Mucosa of descending colon (tissue), 3 donors: Measurements from ENCODE around the gene HECTD3. TPM values are rescaled to one million over a fixed set of nuclear protein-coding genes. Genes with fewer than 3 reads are reported as not detected.
"Not testable (repeated sequence)": the region's sequence is repeated elsewhere in the genome, so short reads cannot be mapped to it uniquely, and the experiment has no call there.

Experiments
- ATAC-seq: fragments of 200-7000 bp; cut with Tn5 transposase; one replicate; pipeline ENCODE4 v1.9.1; 2020; ENCODE audit warnings: mild to moderate bottlenecking, moderate library complexity
- DNase-seq, 3 donors: peaks; one replicate each; pipeline ENCODE4 v3.0.0-alpha.2; 2020
- H3K36me3 ChIP-seq: fragments of 200-600 bp; one replicate; pipeline ENCODE4 v1.8.0; 2021; ENCODE audit warnings: low read depth, mild to moderate bottlenecking
- H3K4me1 ChIP-seq: fragments of 200-600 bp; one replicate; pipeline ENCODE4 v1.8.0; 2021; ENCODE audit warnings: low read depth, mild to moderate bottlenecking
- H3K4me3 ChIP-seq: fragments of 200-600 bp; one replicate; pipeline ENCODE4 v1.8.0; 2021; ENCODE audit warnings: mild to moderate bottlenecking
- H3K9me3 ChIP-seq: fragments of 200-600 bp; one replicate; pipeline ENCODE4 v1.8.0; 2021; ENCODE audit warnings: mild to moderate bottlenecking
- CTCF ChIP-seq: fragments of 200-600 bp; IDR thresholded peaks from one replicate; pipeline ENCODE4 v1.8.0; 2022; ENCODE audit warnings: antibody characterized with exemption, mild to moderate bottlenecking
- intact Hi-C, 2 donors: fragments of 100-400 bp; cut with DNase I in 1 of 2; cut with micrococcal nuclease in 1 of 2; formaldehyde crosslinking; loops; one replicate each; pipeline versions ENCODE4 v1.11.0 to v1.11.1; 2022; cut with DNase I, micrococcal nuclease
- total RNA-seq, 3 donors: library from RNA; stranded (reverse); fragmentation: NEBNext Ultra II Directional in 2 of 3; extraction: Animal tissue kit (Norgen Biotek cat#: 25700) in 2 of 3; gene quantifications; one replicate each; pipeline versions ENCODE4 v1.2.1 to v1.2.4, GENCODE V29; 2021 to 2023
- donor health status: DM: no; HTN: no; CAD: no; lungs with moderate emphysema.
- donor health status: DM: no; HTN: no; CAD: no.
- donor health status: DM: no; HTN: yes; CAD: no.

Gene HECTD3
- total RNA-seq, 3 donors from 2014 or later = 78.0 to 143 (median 108) TPM

- no peak overlapping the region for H3K4me3 ChIP-seq
- H3K4me1 ChIP-seq = no peaks in the 10 kb centered on the region
- DNase-seq = no peak
- no peak for TF ChIP-seq CTCF
- intact Hi-C loops = no loop called here
- H3K9me3 ChIP-seq = no peaks in the 10 kb centered on the region
- no peak for ATAC-seq
- H3K36me3 ChIP-seq = no peaks in the 10 kb centered on the region
Observed at GRCh38 chr1:44976252-44976651, 34.9 kb downstream of the HECTD3 start.

- no peak overlapping the region for H3K4me3 ChIP-seq
- H3K4me1 ChIP-seq = no peaks in the 10 kb centered on the region
- intact Hi-C loops = no loop called here
- ATAC-seq (no peak), DNase-seq (no peak)
- H3K9me3 ChIP-seq = no peaks in the 10 kb centered on the region
- no peak for TF ChIP-seq CTCF
- no peaks in the 10 kb centered on the region for H3K36me3 ChIP-seq
Observed at GRCh38 chr1:44973645-44974044, 37.5 kb downstream of the HECTD3 start.

GRCh38 chr1:44970317-44970716 is 40.8 kb downstream of the HECTD3 start:
- Histone ChIP-seq H3K9me3 (no peaks in the 10 kb centered on the region), H3K36me3 (no peaks in the 10 kb centered on the region), H3K4me1 (no peaks in the 10 kb centered on the region), H3K4me3 (no peak overlapping the region)
- intact Hi-C loops = no loop called here
- no peak for TF ChIP-seq CTCF
- DNase-seq (no peak), ATAC-seq (no peak)

GRCh38 chr1:44964396-44964795 is 46.7 kb downstream of the HECTD3 start:
- no peaks in the 10 kb centered on the region for H3K36me3 ChIP-seq
- no peaks in the 10 kb centered on the region for H3K9me3 ChIP-seq
- H3K4me3 ChIP-seq = no peak overlapping the region
- ATAC-seq = no peak
- no peak for TF ChIP-seq CTCF
- intact Hi-C loops = no loop called here
- no peaks in the 10 kb centered on the region for H3K4me1 ChIP-seq
- no peak for DNase-seq

GRCh38 chr1:44962729-44963128 is 48.4 kb downstream of the HECTD3 start:
- no peak for TF ChIP-seq CTCF
- ATAC-seq = no peak
- Histone ChIP-seq H3K4me1 (no peaks in the 10 kb centered on the region), H3K9me3 (no peaks in the 10 kb centered on the region), H3K36me3 (no peaks in the 10 kb centered on the region), H3K4me3 (no peak overlapping the region)
- DNase-seq = no peak
- intact Hi-C loops = no loop called here

GRCh38 chr1:44962022-44962421 is 49.1 kb downstream of the HECTD3 start:
- intact Hi-C loops, ATAC-seq, DNase-seq, H3K9me3 ChIP-seq, H3K4me1 ChIP-seq, H3K4me3 ChIP-seq, H3K36me3 ChIP-seq: not testable (repeated sequence)

- H3K36me3 ChIP-seq, H3K4me1 ChIP-seq, intact Hi-C loops, ATAC-seq, DNase-seq, H3K9me3 ChIP-seq, H3K4me3 ChIP-seq: not testable (repeated sequence)
Observed at GRCh38 chr1:44957566-44957965, 53.6 kb downstream of the HECTD3 start.

- DNase-seq, H3K9me3 ChIP-seq, H3K4me3 ChIP-seq, H3K4me1 ChIP-seq, ATAC-seq, H3K36me3 ChIP-seq, intact Hi-C loops: not testable (repeated sequence)
Observed at GRCh38 chr1:44956077-44956476, 55.0 kb downstream of the HECTD3 start.
